ENCODE measurements around the gene ICAM2.

DNA sequence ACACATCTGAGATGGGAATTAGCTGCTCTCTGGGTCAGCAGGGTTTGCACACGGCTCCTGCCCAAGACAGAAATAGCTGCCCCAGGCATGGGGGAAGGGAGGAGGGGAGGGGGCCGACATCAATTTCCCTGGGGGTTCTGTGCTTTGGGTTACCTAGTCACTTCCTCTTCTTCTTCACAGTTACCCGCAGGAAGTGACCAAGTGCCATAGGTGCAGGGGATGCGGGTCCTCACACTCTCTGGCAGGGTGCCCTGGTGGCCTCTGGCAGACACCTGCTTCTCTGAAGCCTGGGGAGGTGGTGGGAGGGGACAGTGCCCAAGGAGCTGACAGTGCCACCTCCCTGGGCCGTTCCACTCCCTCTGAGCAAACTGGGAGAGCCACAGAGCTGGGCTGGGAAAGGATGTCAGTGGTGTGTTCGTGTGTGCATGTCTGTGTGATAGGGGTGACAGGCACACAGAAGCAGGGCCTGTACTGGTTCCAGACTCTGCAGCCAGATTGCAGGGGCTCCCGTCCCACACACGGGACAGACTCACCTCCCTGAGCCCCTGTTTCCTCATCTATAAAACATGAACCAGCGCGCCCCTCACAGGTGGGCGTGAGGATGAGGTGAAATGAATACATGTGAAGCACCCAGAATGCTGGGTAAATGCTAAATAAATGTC, 65.9 kb downstream of the ICAM2 start:
- TF ChIP-seq, protein P1, sequence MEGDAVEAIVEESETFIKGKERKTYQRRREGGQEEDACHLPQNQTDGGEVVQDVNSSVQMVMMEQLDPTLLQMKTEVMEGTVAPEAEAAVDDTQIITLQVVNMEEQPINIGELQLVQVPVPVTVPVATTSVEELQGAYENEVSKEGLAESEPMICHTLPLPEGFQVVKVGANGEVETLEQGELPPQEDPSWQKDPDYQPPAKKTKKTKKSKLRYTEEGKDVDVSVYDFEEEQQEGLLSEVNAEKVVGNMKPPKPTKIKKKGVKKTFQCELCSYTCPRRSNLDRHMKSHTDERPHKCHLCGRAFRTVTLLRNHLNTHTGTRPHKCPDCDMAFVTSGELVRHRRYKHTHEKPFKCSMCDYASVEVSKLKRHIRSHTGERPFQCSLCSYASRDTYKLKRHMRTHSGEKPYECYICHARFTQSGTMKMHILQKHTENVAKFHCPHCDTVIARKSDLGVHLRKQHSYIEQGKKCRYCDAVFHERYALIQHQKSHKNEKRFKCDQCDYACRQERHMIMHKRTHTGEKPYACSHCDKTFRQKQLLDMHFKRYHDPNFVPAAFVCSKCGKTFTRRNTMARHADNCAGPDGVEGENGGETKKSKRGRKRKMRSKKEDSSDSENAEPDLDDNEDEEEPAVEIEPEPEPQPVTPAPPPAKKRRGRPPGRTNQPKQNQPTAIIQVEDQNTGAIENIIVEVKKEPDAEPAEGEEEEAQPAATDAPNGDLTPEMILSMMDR (IDR thresholded peaks at IDR 0.05; ENCODE audit: insufficient read depth, low read depth, low read length): no peak
- no peak for TF ChIP-seq EZH2 (IDR thresholded peaks at IDR 0.05; ENCODE audit: insufficient read depth, low read length)
